Vagina (tissue), 2 donors: ENCODE data around the gene ACTL6B. TPM values are rescaled to one million over a fixed set of nuclear protein-coding genes. Genes with fewer than 3 reads are reported as not detected.

Experiments
- DNase-seq, 2 donors: peaks; one replicate each; pipeline ENCODE4 v3.0.0-alpha.2; 2017; ENCODE audit errors: extremely low spot score in 2 of 2
- H3K27ac ChIP-seq: fragments of 200-600 bp; sonication (generic); one replicate; pipeline ENCODE4 v1.5.1; 2019
- H3K27me3 ChIP-seq: fragments of 200-600 bp; sonication (generic); one replicate; pipeline ENCODE4 v1.5.1; 2019
- H3K36me3 ChIP-seq, 2 donors: fragments of 200-600 bp; sonication (generic); one replicate each; pipeline ENCODE4 v1.5.1; 2017 to 2019
- H3K4me1 ChIP-seq: fragments of 200-600 bp; sonication (generic); one replicate; pipeline ENCODE4 v1.5.1; 2019
- H3K4me3 ChIP-seq, 2 donors: fragments of 200-600 bp; sonication (generic); 1 replicate in 1 of 2; 2 replicates in 1 of 2; pipeline ENCODE4 v1.5.1; 2016 to 2019
- H3K9me3 ChIP-seq: fragments of 200-600 bp; sonication (generic); one replicate; pipeline ENCODE4 v1.5.1; 2019
- CTCF ChIP-seq, 3 experiments: fragments of 450-650 bp in 2 of 3; fragments of 200-600 bp in 1 of 3; sonication (generic) in 1 of 3; IDR thresholded peaks; one replicate each; pipeline ENCODE4 v1.5.1; 2017 to 2019; ENCODE audit warnings: antibody characterized with exemption in 3 of 3, mild to moderate bottlenecking in 2 of 3, moderate library complexity in 2 of 3
- POLR2A ChIP-seq, 2 donors: fragments of 450-650 bp; IDR thresholded peaks; one replicate each; pipeline ENCODE4 v1.6.1; 2017; ENCODE audit warnings: antibody characterized with exemption in 2 of 2, mild to moderate bottlenecking in 2 of 2, moderate library complexity in 2 of 2
- POLR2AphosphoS5 ChIP-seq, 2 donors: sonication (generic); formaldehyde crosslinking; IDR thresholded peaks; one replicate each; pipeline ENCODE4 v1.9.0; 2017; ENCODE audit warnings: antibody characterized with exemption in 2 of 2, mild to moderate bottlenecking in 2 of 2, low read depth in 1 of 2; ENCODE audit not compliant: insufficient read depth in 1 of 2
- intact Hi-C: fragments of 100-400 bp; cut with DNase I; formaldehyde crosslinking; loops from one replicate; pipeline ENCODE4 v1.15.1; 2023
- total RNA-seq: library from RNA; depleted of rRNA; stranded (reverse); fragments of >200 nt; gene quantifications from one replicate; pipeline ENCODE4 v1.2.3, GENCODE V29; 2016

Gene ACTL6B
- total RNA-seq, 1 donor from 2014 or later: 0.49 TPM

GRCh38 chr7:100623951-100624824 is 32.1 kb downstream of the ACTL6B start:
- Histone ChIP-seq H3K36me3 (peaks cover 0 to 5% of the 10 kb centered on the region in 2 donors), H3K4me3 (no peak overlapping the region), H3K27me3 (no peaks in the 10 kb centered on the region), H3K27ac (no peak overlapping the region), H3K4me1 (peaks cover 15% of the 10 kb centered on the region), H3K9me3 (no peaks in the 10 kb centered on the region)
- DNase-seq: no peak
- intact Hi-C loops: no loop called here
- TF ChIP-seq POLR2A (IDR thresholded peaks at IDR 0.05): no peak
- TF ChIP-seq POLR2AphosphoS5 (IDR thresholded peaks at IDR 0.05; ENCODE audit: insufficient read depth in 1 of 2, low read depth in 1 of 2): no peak
- no peak for TF ChIP-seq CTCF (IDR thresholded peaks at IDR 0.05)

- Histone ChIP-seq H3K4me1 (peaks cover 8% of the 10 kb centered on the region), H3K9me3 (no peaks in the 10 kb centered on the region), H3K27me3 (no peaks in the 10 kb centered on the region), H3K27ac (no peak overlapping the region), H3K4me3 (no peak overlapping the region), H3K36me3 (peaks cover 0 to 5% of the 10 kb centered on the region in 2 donors)
- intact Hi-C loops: no loop called here
- no peak for DNase-seq
- TF ChIP-seq CTCF (IDR thresholded peaks at IDR 0.05) (no peak), POLR2A (IDR thresholded peaks at IDR 0.05) (no peak), POLR2AphosphoS5 (IDR thresholded peaks at IDR 0.05; ENCODE audit: insufficient read depth in 1 of 2, low read depth in 1 of 2) (no peak)
These were observed 34.7 kb downstream of the ACTL6B start for GRCh38 chr7:100621554-100621953.

DNA sequence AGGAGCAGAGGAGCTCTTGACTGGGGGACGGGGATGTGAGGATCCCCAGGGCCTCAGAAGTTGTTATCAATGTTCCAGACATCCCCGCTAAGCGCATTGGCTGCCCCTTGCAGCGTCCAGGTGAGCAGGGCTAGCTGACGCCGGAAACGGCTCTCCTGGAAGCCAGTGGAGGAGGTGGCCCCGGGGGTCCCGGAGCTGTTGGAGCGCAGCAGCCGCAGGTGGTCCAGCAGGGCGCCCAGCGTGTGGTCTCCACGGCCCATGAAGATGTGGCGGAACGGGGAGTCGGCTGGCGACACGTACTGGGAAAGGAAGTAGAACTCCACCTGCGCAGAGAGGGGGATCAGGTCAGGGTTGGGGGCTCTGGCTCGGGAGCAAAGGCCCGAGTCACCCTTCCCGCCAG is 35.4 kb downstream of the ACTL6B start:
- no peaks in the 10 kb centered on the region for H3K9me3 ChIP-seq
- H3K4me3 ChIP-seq: no peak overlapping the region
- intact Hi-C loops: no loop called here
- H3K27ac ChIP-seq: no peak overlapping the region
- DNase-seq: no peak
- H3K4me1 ChIP-seq: peaks cover under 1% of the 10 kb centered on the region
- H3K36me3 ChIP-seq: peaks cover 0 to 5% of the 10 kb centered on the region in 2 donors
- H3K27me3 ChIP-seq: no peaks in the 10 kb centered on the region
- no peak for TF ChIP-seq CTCF (IDR thresholded peaks at IDR 0.05)
- no peak for TF ChIP-seq POLR2AphosphoS5 (IDR thresholded peaks at IDR 0.05; ENCODE audit: insufficient read depth in 1 of 2, low read depth in 1 of 2)
- no peak for TF ChIP-seq POLR2A (IDR thresholded peaks at IDR 0.05)

DNA sequence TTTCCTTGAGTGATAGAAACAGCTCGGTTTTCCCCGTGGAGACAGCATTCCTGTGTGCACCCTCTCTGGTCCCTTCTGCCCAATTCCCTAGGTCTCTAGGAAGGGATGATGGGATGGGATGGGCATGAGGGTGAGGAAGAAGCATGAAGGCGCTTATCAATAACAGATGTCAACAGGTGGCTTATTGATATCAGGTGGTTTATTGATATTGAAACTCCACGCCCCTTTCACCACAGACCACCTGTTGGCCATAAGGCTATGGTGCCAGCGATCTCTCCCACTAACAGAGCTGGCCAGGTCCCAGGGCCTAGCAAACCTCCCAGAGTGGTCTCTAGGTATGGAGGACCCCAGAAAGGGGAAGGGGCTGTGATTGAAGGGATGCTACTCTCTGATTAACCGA is 36.0 kb downstream of the ACTL6B start:
- no peak overlapping the region for H3K27ac ChIP-seq
- H3K9me3 ChIP-seq: no peaks in the 10 kb centered on the region
- H3K27me3 ChIP-seq: no peaks in the 10 kb centered on the region
- TF ChIP-seq CTCF (IDR thresholded peaks at IDR 0.05): no peak
- TF ChIP-seq POLR2A (IDR thresholded peaks at IDR 0.05): no peak
- TF ChIP-seq POLR2AphosphoS5 (IDR thresholded peaks at IDR 0.05; ENCODE audit: insufficient read depth in 1 of 2, low read depth in 1 of 2): no peak
- no peaks in the 10 kb centered on the region for H3K4me1 ChIP-seq
- no peak overlapping the region for H3K4me3 ChIP-seq
- intact Hi-C loops: no loop called here
- H3K36me3 ChIP-seq: peaks cover 0 to 11% of the 10 kb centered on the region in 2 donors
- DNase-seq: no peak

DNA sequence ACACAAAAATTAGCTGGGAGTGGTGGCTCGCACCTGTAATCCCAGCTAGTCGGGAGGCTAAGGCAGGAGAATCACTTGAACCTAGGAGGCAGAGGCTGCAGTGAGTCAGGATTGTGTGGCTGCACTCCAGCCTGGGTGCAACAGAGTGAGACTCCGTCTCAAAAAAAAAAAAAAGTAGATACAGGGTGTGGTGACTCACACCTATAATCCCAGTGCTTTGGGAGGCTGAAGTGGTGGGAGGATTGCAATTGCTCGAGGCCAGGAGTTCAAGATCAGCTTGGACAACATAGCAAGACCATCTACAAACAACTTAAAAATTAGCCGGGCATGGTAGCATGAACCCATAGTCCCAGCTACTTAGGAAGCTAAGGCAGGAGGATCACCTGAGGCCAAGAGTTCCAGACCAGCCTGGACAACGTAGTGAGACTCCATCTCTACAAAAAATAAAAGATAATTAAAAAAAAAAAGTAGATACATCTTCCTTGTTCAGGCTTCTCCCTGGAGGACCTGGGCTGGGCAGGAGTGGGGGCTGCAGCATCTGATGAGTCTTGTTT is 41.9 kb downstream of the ACTL6B start:
- Histone ChIP-seq H3K4me3 (no peak overlapping the region), H3K27me3 (no peaks in the 10 kb centered on the region), H3K9me3 (no peaks in the 10 kb centered on the region), H3K4me1 (peaks cover 12% of the 10 kb centered on the region), H3K36me3 (peaks cover 0 to 6% of the 10 kb centered on the region in 2 donors), H3K27ac (no peak overlapping the region)
- DNase-seq: no peak
- no peak for TF ChIP-seq CTCF (IDR thresholded peaks at IDR 0.05)
- TF ChIP-seq POLR2AphosphoS5 (IDR thresholded peaks at IDR 0.05; ENCODE audit: insufficient read depth in 1 of 2, low read depth in 1 of 2): no peak
- no peak for TF ChIP-seq POLR2A (IDR thresholded peaks at IDR 0.05)
- intact Hi-C loops: no loop called here
